Activated T-cell treated with anti-CD3 and anti-CD28 coated beads for 1 hour (primary cell): ENCODE results near the gene DPF3.

Experiments
- DNase-seq: peaks from one replicate; pipeline ENCODE4 v3.0.0-alpha.2; 2020; ENCODE audit warnings: low read depth

The DPF3 gene

DNA sequence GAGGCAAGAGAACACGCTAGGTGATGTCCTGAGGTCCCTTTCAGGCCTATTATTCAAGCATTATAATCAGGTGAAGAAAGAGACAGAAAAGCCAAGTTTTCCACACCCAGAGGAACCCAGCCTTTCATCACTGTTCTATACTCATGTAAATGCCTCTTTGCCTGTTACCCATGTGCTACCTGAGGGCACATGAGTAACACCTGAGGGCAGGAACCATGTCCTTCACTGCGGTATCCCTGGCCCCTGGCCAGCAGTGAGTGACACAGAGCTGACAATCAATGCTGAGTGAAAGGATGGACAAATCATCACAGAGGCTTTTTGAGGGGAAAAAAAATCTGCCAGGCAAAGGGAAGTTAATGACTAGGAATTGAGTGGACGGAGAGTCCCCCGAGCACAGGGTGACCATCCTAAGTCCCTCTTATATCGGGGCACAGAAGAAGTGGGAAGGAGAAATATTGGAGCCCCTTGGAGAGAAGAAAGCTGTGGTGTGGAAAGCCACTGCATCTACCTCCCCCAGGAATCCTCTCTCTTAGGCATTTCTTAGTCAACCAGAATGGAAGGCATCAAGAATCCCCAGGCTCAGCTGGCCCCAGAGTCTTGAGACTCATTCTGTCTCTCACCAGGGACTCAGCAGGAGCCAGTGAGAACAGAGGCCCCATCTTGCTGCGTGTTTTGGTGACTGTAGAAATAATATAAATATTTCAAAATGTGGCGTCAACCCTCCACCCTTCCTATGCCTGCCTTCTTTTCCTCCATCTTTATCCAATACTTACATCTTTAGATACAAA, 212.9 kb downstream of the DPF3 start:
- DNase-seq = no peak

DNA sequence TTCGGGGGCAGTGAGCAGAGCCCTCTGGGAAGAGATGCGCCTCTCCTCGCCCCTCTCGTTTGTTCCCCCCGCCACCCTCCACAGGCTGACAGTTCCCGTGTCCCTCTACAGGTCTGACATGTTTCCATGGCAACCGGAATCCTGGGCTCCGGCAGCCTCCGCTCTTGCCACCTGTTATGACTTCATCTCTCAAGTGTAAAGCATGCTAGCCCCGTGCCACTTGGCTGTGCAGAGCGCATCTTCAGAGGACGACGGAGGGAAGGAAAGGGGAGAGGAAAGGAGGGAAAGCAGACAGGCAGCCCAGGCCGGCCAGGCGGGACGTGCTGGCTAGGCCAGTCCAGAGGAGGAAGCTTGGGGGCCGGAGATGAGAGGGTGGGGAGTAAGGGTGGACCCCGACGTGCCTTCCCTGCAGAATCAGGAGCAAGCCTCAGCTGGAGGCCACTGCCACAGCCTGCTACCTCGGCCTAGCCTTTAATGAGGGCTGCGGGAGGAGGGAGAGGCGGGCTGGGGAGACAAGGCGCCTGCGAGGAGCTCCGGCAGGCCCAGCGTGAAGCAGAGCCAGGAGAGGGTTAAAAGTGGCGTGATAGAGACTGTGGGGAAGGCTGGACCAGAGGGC, 214.3 kb downstream of the DPF3 start:
- DNase-seq = no peak

DNA sequence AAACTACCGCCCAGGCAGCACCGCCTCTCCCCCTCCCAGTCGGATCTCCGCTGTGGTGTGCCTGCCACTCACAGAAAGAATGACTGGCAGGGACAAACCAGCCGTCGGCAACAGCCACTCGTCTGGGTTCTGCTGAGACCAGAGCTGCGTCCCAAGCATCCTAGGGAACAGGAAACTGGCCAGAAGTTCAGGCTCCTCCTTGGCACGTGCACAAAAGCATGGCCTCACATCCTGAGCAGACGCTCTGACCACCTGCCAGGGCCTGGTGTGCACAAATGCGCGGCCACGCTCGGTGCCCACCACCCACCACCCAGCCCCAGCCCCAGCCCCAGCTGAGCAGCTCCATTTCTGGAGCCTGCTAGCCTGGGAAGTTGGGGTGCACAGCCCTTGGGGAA, 214.8 kb downstream of the DPF3 start:
- no peak for DNase-seq

DNA sequence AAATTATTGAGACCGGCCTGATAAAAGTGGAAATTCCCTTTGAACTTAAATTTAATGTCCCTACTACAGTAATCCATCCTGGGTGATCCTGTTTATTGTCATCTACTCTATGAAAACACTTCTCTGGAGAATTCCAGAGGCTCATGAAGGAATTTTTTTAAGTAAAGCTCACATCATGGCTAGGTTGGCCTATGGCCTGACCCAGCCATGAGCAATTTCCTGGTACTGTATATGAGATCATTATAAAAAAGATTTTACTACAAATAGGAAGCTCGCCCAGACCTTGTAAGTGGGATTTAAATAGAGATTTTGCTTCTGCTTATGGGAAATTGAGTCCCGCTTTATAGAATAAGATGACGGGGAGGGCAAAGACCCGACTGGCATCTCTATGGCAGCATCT, 215.5 kb downstream of the DPF3 start:
- DNase-seq = no peak

DNA sequence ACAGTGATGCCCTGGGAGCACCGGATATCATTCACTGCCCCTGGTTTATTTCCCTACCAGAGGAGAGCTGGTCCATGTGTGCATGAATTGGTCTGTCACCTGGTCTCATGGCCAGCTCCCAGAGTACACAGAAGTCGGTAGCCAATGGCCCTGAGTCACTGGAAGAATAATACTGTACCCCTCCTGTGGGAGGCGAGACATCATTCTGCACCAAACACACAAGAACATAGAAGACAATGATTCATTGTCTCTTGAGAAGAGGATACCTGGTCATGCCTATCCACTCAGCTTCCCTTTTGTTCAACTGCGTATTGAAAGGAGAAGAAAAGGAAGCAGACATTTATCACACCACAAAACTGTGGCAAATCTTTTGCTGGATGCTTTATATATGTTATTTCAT, 216.2 kb downstream of the DPF3 start:
- DNase-seq = no peak

DNA sequence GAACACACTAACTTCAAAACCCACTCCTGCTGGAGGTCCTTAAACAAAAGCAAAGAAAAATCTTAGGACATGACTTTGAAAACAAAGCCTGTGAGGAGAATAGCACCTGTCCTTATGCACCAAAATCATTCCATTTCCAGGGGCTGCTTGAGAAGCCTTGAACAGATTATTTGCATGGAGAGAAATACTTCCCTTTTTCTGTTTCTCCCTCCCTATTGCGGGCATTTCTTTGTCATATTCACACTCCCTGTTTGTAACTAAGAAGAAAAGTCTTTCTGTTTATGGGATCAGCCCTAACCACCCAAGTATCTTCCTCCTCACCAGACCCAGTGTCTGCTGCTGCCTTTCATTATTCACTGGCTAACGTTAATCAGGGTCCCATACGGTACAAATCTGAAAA, 218.8 kb downstream of the DPF3 start:
- DNase-seq = no peak

DNA sequence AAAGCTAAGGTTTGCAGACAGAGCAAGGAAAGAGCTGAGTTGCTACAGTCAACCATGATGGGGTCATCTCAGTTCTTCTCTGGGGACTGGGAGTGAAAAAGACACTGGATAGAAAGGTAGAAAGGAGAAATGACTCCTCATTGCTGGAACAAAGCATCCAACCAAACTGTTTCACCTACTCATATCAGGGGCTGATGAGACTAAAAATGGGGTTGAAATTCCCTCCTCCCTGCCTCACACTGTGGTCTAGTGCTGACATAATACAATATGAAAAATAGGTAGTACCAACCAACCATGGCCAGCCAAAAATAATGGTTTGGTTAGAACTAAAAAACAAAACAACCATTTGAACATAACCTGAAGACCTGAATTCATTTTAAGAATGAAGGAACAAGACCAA, 220.7 kb downstream of the DPF3 start:
- DNase-seq = no peak

DNA sequence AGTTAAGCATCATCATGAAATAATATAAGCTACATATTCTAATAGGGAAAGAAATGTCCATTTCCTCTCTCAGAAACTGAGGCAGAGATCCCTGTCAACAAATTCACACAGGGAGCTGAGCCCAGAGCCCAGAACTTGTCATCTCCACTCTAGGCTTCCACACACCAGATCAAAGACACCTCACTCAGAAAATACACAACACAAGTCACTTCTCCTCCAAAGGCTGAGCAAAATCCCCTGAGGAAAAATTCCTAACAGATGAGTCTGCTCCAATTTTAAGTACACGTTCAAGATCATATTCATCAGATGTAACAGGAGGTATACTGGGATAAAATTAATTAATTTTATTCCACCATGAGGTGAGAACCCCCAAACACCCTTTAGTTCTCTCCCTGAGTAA, 227.3 kb downstream of the DPF3 start:
- DNase-seq = no peak

DNA sequence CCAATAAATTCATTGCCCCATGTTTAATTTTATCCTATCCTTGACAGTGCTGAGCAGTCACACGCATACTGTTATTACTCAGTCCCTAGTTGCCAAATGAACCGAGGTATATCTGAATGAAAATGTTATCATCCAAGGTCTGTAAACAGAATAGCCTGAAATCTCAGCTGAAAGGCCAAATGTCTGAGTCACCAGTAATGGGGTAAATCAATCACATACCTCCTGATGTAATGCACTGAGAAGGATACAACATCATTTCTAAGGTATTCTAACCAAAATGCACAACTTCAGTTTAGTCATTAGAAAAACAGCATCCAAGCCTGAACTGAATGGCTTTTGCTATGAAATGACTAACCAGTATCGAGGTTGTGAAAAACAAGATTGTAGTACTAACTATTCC, 228.6 kb downstream of the DPF3 start:
- DNase-seq = no peak

DNA sequence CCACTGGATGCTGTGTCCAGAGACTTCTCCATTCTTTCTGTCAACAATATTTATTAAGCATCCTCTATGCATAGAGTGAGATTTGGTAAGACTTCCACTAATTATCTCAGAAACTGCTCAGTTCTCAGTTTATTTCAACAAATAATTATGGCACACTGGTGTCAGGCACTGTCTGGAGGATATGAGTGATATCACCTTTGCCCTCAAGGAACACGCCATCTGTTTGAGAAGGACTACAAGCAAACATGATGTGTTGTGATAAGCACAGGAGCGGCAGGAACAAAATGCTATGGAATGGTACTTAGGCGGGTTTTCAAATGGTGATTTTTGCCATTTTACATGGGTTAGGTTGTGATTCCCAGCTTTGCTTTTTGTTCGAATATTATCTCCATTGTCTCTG, 229.2 kb downstream of the DPF3 start:
- no peak for DNase-seq

DNA sequence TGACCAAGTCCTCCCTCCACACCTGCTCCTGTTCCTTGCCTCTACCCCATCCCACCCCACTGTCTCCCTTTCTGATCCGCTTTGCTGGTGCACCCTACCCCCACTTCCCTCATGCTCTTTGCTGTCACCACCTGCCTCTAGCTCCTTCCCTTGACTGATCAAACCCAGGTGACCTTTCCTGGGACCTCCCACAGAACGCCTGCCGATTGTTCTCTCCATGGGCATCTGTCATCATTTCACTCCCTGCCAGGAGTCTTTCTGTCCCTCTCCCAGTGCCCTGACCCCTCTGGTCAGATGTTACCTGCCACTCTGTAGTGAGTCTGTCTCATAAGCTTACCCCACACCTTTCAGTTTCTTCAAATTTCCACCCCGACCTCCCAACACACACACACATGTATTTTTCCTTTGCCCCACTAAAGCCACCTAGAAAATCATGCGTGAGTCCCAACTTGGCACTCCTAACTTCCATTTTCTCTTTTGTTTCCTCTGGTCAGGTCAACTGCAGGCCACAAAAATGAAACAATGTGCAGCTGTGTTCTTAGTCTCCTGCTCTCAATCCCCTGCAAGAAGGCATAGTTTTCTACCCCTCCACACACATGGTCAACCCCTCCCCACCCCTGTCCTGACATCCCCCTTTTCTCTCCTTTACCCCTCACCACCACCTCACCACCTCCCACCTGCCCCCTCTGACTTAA, 229.8 kb downstream of the DPF3 start:
- no peak for DNase-seq

DNA sequence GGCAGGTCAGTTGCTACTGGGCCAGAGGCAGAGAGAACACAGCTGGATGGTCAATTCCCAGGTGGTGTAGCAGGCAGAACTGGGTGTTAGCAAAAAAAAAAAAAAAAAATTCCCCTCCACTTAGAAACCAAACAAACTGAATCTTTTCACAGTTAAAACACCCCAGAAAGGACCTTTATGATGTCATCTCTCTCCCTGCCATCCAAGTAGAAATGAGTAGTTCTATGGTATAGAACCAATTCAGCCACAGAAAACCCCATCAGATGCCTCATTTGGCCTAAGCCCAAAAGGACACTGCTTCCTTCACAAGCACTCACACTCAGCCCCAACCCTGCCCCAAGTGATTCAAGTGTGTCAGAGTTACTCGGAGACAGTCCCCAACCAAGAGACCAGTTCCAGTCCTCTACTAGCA, 230.8 kb downstream of the DPF3 start:
- DNase-seq = no peak

DNA sequence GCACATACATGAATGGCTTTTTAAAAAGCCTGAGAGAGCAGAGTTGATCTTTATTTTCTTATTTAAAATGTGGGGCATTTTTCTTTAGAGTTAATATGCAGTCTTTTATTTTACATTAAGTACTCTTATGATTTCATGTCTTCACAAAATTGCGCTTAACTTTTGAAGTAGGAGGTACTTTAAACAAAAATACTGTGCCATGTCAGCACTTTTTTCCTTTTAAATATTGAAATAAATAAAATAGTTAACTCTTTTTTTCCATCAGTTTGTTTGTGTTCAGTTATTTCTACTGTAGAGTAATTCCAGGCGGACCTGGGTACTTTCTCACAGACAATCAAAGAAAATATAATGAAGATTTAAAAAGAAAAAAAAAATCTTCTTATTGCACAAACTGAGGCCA, 231.7 kb downstream of the DPF3 start:
- no peak for DNase-seq

DNA sequence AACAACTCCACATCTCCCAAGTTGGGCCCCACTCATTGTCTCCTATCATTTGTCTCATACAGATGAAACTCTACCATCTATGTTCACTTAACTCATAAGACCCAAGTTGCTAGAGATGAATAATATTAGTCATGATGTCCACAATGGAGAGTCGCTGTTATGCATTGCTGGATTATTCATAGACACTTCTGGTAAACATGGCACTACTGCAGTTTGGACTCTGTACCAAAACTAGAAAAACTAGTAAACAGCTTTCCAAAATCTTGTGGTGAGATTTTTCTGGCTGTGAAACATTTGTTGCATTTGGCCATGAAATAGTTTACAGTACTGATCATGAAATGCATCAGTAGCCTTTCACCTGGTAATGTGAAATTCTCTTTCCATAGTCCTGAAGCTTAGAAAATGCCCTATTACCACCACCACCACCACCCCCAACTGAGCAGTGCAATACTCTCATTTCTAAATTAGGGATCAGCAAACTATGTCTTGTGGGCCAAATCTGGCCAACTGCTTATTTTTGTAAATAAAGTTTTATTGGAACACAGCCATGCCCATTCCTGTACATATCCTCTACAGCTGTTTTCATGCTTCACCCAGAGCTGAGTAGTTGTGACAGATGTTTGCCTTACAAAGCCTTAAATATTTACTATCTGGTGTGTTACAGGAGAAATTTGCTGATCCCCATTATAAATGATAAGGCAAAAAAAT, 236.5 kb downstream of the DPF3 start:
- DNase-seq = no peak

DNA sequence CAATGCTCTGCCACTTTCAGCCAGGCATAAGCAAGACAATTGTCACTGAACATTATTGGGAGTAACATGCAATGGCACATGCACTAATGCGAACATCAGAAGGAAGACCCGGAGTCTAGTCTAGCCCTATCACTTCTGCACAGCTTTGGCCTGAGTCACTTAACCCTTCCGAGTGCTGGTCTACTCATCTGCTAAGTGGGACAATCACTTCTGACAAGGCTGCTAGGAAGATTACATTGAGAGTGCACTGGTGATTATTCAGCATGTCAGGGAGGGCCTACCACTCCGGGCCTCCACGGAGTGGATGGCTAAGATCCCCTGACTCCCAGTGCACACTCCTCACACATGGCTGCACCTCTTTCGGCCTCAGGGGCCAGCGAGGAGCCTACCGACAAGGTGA, 240.9 kb downstream of the DPF3 start:
- DNase-seq = no peak

DNA sequence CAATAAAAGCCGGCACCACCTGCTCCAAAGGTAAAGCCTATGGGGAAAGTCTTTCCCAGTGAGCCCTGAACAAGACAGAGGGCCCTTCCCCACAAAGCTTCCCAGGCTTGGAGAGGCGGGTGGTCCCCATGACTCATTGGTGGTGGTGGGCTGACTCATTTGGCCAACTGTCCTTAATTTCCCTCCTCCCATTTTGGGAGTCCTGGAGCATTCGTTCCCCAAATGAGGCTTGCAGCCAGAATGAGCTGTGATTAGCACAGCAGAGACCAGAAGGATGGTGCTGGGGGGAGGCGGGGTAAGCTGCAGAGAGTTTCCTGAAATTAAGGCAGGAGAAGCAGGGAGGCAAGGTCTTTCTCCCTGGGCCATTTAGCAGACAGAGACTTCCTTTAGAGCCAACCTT, 241.7 kb downstream of the DPF3 start:
- no peak for DNase-seq

DNA sequence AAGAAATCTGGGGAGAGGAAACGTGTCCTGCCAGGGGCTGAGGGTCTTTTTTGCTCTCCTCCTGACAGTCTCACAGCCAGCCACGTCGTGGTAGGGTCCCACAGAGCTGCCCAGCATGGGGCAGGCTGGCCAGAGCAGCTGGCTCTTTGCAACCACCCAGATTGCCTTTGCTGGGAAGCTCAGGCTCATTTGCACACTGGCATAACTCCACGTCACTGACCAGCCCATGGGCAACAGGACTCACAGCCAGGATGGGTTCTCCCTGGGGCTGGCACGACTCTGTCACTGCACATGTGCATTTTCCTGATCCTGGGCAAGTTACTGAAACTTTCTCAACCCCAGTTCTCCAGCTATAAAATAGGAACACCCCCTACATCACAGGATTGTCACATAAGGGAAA, 242.2 kb downstream of the DPF3 start:
- DNase-seq = no peak

DNA sequence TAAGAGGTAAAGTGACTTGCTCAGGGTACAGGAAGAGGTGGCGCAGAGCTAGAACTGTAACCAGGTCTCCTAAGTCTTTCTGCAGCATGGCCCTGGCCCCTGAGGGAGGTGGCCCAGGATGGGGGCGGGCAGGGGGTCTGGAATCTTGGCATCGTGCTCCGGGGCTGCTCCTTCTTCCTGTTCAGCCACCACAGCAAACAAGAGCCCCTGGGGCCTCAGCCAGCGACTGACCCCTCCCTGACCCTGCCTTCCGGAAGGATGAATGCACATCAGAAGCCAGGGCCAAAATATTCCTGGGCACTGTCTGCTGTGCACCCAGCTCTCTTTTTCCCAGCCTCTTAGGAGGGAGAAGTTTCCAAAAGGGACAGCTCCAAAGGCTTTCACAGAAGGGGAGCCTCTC, 242.8 kb downstream of the DPF3 start:
- no peak for DNase-seq

DNA sequence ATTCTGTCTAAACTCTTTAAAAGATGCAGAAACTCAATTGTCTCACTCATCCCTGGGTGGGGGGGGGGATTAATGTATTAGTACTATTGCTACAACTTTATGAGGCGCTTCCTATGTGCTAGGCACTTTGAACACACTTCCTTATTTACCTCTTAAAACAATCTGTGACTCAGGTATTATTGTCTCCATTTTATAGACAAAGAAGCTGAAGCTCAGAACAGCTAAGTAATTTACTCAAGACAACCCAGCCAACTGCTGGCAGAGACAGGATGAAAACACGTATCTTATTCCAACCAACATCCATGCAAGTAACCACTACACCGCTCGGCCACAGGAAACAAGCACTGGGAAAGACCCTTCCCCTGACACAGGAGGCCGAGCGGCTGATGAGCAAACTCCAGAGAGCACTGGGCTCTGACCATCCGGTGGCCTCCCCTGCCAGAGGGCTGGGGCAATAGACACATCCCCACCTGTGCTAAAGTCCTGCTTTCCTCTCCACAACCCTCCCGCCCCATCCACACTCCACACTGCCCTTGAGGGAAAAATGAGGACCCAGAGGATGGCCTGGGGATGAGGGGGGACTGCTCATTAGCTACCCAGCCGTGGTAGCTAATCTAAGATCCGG, 244.2 kb downstream of the DPF3 start:
- no peak for DNase-seq

DNA sequence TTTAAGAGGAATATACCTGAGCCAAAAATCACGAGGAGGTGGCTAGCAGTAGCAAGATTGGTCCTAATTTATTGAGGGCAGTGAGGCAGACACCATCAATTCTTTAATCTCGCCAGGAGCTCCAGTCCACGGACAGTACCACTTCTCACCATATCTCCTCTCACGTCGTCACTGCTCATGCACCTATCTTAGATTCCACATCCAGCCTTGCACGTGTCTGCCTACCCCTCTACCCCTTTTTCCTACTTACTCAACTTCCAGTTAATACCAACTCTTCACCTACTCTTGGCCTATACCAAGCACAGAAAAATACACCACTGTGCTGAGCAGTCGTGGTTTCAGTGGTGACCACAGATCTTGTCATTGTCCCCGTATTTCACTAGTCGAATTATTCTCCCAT, 246.1 kb downstream of the DPF3 start:
- no peak for DNase-seq

DNA sequence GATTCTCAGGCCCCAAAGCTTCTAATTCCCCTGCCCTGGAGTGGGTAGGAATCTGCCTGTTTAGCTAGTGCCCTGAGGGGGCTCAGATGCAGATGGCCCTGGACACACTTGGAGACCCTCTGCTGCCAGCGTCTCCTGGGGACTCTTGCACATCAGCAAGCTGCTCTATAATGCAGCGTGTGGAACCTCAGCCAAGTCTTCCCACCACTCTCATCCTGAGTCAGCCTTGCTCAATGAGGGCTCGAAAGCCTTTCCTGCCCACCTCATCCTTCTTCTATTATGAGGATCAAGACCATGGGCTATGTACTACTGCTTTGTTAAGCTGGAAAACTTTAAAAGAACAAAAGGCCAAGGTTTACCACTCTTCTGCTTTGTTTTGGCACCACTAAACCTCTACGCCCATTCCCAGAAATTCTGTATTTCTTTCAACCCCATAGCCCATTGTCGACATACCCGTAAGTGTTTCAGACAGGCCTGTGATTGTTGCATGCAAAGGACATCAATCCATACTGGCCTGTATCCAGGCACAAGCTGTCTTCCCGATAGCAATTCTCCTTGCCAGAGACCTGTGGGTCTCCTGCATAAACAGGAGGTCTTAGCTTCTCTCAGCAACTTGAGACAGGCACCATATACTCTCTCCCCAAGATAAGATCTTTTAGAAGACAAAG, 246.9 kb downstream of the DPF3 start:
- no peak for DNase-seq

DNA sequence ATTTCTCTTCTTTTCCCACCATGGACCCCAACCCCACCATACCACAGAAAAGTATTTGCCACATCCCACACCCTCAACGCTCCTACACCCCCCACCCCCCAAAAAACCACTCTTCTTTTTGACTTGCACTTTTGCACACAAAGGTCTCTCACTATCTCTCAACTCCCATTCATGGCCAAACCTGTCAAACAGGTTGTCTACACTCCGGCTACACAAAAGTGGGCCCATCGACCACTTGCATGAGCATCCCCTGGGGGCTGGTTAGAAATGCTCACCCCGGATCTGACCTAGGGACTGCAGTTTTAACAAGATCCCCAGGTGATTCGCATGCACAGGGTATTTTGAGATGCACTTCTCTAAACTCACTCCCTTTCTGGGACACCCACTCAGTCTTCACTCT, 248.2 kb downstream of the DPF3 start:
- DNase-seq = no peak
